GM18867 (cell line): Measurements from ENCODE around the gene SCGB2A2.

ENCODE experiments used
- ATAC-seq: cut with Tn5 transposase; IDR thresholded peaks from one replicate; pipeline ENCODE4 v1.9.1; 2021; ENCODE audit warnings: mild to moderate bottlenecking, moderate library complexity; ENCODE audit not compliant: unreplicated experiment

SCGB2A2 gene

DNA sequence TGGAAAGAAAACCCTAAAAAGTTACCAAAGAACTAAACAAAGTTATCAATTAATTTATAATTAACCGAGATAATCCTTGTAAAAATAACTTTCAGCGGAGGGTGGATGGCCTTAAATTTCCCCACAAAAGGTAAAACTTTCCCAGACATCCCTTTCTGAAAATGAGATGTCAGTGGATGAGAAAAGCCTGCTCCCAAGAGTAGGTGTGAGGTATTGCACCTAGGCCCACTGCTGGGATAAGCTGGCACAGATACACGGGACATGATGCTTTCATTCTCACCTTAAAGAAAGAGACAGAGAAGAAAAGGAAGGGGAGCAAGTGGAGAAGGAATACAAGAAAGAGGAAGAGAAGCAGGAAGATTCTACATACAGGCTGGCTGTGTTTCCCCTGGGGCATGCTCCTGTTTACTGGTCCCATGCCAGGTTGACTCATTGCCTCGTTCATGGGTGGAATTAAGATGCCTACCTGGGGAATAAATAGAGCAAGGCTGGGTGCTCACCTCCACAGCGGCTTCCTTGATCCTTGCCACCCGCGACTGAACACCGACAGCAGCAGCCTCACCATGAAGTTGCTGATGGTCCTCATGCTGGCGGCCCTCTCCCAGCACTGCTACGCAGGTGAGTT, at the start of gene SCGB2A2:
SCGB2A2 (plus strand) TSS at position 505 of the 625 bp plus-strand sequence; CDS start at position 564, 59 bp downstream.
- no peak for ATAC-seq

DNA sequence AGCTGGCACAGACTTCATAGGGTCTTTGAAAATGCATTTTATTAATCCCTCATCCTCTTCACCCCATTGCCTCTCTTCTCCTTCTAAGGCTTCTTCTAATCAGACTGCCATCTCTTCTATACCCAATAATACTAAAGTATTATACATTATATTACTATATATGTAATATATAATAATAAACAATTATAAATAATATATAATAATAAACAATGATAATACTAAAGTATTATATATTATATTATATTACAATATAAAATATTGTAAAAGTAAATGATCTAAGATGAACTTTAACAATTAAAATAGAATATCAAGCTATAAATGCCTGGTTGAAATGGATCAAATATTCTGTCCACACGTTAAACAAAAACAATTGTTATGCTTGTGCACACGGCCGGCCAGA, 48.5 kb upstream of the SCGB2A2 start:
- ATAC-seq, result no peak

DNA sequence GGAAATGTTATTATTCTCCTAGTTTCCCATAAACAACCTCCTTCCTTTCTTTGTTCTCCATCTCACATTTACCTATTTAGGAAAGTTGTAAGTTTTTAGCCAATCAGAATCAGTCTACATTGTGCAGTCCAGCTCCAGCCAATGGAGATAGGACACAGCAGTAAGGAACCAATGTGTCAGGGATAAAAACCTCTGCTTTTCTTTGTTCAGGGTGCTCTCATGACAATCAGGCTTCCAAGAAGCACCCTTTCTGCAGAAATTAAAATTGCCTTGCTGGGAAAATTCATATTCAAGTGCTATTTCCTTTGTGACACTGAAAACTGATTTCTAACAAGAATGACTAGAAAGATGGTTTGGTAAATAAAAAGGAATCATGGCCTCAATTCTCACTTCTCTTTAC, 46.9 kb upstream of the SCGB2A2 start:
- ATAC-seq, result no peak

DNA sequence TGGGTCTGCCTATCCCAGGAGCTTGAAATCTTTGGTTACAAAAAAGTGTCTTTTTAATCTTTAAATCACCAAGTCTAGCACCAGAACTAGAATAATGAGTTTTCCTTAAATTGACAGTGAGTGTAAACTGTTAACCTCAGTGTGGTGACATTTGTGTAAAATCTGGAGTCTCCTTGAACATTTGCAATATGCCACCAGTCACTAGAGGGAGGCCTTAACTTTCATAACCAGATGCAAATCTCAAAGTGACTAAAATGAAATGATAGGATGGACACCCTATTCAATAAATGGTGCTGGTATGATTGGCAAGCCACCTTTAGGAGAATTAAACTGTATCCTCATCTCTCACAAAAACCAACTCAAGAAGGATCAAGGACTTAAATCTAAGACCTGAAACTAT, 36.2 kb upstream of the SCGB2A2 start:
- no peak for ATAC-seq

DNA sequence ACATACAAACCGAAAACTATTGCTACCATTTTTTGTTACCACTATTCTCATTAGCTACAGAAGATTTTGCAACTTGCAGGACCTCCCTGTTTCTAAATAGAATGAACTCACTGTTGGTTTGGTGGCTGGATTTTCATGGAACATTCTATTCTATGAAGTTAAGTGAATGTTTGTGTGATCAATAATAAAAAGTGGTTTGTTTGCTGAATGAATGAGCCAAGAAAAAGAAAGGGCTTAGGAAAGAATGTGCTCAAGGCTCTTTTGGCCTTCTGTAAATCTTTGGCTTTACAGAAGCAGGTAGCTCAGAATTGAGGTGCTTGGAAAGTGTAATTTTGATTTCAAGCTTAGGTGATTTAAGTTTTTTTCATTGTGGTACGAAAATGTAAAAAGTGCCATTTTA, 33.8 kb upstream of the SCGB2A2 start:
- no peak for ATAC-seq

DNA sequence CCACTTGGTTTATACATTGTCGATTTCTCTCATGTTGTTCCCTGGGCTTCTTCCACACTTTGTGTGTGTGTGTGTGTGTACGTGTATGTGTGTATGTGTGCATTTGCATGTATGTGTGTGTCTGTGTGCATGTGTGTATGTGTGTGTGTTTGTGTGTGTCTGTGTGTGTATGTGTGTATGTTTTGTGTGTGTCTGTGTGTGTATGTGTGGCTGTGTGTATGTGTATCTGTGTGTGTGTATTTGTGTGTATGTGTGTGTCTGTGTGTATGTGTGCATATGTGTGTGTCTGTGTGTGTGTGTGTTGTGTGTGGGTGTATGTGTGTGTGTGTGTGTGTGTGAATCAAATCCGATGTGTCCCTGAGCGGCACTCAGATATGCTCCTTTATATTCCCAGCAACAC, 32.5 kb upstream of the SCGB2A2 start:
- no peak for ATAC-seq

DNA sequence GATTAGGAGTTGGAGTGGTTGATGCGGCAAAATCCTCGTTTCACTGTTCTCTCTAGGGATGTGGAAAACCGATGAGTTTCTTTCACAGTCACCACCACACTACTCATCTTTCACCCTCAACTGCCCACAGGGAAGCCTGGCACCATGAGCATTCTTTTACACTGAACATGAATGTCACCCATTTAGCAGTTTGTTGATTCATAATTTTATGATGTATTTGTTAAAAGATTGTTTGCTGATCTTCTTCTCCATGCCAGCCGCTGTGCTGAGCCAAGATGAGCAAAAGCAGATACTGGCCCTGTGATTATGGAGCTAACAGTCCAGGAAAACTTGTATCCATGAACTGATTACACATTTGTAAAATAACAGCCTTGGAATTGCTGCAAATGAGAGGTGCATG, 31.8 kb upstream of the SCGB2A2 start:
- ATAC-seq, result no peak

DNA sequence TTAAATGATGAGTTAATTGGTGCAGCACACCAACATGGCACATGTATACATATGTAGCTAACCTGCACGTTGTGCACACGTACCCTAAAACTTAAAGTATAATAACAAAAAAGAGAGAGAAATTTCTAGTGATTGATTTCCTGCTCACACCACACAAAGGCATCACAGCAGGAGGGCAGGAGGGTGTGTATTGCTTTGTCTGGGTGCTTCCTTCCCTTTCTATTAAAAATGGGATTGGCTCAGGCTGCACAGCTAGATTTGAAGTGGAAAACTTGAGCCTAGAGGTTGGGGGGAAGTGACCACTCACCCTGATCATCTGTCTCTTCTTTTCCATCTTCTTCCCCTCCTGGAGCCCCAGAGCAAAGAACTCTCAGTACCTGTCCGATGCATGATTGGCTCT, 28.9 kb upstream of the SCGB2A2 start:
- ATAC-seq, result no peak

DNA sequence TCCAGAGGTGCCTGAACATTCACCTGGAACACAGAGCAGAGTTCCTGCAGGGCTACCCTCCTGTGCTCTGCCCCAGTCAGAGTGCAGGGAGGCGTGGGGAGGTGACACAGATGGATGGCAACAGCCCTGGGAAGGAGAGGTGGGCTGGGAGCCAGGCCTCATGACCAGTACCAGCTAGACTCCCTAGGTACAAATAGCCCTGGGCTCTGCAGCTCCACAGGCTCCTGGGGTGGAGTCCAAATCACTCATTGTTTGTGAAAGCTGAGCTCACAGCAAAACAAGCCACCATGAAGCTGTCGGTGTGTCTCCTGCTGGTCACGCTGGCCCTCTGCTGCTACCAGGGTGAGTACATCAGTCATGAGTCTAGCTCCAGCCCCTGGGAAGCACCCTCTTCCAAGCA, 27.9 kb upstream of the SCGB2A2 start, which contains the start of gene SCGB1D2:
SCGB1D2 (plus strand) TSS at position 219 of the 400 bp plus-strand sequence; CDS start at position 288, 69 bp downstream.
- no peak for ATAC-seq

DNA sequence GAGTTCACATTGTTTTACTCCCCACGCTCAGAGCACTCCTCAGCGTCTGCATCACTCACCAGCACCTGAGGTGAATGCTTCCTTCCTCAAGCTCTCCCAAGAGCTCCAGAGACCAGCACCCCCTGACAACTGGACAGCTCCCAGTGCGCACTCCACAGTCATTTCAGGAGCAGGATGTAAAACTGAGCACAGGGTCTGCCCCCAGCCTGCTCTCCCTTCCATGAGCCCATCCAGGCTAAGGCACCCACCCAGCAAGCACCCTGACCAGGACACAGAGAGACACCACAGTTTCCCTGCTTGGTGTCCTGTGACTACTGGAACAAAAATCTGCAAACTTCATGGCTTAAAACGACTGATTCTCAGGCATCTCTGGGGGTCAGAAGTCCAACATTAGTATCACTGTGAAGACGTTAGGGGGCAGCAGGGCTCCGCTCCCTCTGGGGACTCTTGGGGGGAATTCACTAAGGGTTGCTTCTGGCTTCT, 24.6 kb upstream of the SCGB2A2 start:
- ATAC-seq, result no peak

DNA sequence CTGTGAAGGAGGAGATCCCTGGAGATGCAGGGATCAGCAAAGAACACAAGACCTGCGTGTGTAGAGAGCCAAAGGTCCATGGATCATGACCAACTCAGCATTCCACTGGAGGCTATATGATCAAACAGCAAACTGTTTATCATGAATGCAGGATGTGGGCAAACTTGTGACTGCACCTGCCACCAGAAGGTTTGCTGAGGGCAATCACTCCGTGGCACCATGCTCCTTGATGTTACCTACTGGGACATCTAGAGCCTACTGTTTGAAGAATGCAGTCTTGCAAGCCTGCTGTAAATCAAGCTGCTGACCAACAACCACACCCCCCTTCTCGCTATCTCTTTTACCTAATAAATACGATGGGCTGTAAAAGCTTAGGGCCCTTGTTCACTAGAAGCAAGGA, 18.3 kb upstream of the SCGB2A2 start:
- ATAC-seq, result no peak

DNA sequence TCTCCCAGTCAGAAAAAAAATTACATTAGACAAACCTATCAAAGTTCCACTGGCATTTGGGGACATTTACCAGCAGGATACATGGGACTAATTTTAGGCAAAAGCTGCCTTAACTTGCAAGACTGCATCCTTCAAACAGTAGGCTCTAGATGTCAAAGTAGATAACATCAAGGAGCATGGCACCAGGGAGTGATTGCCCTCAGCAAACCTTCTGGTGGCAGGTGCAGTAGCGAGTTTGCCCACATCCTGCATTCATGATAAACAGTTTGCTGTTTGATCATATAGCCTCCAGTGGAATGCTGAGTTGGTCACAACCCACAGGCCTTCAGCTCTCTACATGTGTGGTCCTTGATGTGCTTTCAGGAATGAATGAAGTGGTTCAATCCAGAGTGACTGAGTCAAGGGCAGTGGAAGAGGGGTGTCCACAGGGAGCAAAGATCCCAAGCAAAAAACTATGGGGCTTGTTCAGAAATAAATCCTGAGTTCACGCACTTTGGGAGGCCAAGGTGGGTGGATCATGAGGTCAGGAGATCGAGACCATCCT, 15.9 kb upstream of the SCGB2A2 start:
- no peak for ATAC-seq

DNA sequence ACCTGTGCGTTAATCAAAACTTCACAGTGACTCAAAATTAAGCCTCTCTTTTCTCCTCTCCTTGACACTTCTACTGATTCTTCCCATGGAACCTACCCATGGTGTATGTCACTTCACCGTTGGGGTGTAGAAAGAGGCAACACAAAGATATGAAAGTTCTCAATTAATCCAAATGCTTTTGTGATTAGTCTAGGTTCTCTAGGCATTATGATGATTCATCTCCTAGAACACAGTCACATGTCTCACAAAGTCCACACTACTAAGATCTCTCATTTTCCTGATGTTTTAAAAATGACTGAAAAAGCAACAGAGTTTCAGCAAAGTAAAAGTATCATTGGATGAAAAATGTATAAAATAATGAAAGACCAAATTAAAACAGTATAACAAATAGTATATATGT, 13.7 kb upstream of the SCGB2A2 start:
- ATAC-seq, result no peak

DNA sequence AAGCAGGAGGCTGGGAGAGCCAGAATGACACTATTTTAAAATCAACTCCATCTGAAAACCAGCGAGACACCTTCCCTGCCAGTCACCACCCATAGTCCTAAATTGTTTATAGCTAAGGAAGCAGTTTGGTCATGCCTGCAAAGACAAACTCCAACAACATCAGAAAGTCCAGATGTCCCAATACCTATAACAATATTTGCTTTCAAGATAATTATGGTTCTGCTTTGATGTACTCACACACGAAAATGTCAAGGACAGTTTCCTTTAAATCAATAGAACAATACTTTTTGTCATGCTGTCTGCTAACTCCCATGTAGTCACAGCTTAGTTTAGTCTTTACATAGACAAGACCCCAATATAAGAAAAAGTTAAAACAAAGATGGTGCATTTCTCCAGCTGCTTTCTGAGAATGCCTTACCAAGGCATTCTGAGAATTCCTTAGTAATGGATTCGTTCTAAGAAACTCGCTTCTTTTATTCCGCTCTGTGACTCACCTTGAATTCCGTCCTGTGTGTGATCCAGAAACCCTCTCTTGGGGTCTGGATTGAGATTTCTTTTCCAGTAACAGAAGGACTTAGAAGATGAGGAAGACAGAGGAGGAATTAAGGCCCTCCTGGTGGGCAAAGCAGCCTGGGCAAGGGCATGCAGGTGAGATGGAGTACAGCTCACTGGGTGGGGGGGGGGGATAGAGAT, 9.6 kb upstream of the SCGB2A2 start:
- ATAC-seq, result no peak

DNA sequence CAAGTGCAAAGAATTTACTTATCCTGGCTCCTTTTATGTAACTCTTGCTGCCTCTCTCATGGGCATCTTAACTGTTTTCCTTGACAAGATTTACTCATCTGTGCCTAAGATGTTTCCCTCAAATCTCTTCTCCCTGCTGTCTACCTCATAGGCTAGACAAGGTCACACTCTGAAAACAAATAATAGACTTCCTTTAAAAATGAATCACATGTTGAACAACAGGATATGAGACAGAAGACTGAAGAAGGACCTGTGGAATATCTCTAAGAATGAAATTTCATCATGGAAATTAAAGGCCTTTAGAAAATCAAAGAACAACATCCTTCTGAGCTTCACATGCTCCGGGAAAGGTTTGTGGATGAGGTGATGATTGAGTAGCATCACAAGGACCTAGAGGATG, 6.0 kb upstream of the SCGB2A2 start:
- no peak for ATAC-seq

DNA sequence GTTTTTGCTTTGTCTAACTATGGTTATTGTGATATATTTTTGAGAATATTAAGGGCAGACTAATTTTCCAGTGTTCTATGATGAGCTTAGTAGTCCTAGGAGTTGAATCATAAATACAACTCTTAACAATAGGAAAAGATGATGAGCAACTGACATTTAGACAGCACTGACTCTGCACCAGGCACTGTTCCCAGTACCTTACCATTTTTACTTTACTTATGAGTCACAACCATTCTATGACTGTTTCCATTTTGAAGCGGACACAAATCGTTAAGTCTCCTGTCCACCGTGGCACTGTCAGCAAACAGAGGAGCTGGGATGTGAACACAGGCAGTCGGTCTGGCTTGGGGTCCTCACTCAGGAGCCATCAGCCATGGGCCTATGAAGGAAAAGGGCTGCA, 3.4 kb upstream of the SCGB2A2 start:
- no peak for ATAC-seq

DNA sequence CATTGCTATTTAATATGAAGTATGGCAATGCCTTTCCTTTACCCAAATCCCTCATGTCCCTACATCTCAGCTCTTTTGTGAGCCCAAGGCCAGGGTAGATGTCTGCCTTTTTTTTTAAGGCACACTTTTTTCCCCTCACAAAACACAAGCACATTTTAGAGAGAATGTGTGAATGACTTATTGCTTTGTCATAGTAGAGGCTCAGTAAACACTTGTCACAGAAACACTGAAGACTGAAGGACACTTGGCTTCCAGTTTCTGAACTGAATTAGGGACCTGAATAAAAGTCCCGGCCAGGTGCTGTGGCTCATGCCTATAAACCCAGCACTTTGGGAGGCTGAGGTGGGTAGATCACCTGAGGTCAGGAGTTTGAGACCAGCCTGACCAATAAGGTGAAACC, 2.9 kb upstream of the SCGB2A2 start:
- ATAC-seq, result no peak

DNA sequence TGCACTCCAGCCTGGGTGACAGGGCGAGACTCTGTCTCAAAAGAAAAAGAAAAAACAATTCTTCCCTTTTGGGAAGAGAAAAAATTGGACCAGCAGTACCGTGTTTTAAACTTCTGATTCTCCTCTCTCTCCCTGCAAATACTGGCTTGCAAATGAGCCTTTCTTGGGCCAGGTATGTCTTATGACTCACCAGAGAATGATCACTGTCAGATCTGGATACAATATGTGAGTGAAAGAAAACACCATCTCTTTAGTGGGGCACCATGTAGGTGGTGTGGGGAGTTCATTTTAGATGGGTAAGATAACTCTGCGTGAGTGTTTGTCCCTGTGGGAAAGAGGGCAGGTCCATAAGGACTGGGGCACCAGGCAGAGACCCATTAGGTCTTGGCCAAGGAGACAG, 2.4 kb upstream of the SCGB2A2 start:
- no peak for ATAC-seq

DNA sequence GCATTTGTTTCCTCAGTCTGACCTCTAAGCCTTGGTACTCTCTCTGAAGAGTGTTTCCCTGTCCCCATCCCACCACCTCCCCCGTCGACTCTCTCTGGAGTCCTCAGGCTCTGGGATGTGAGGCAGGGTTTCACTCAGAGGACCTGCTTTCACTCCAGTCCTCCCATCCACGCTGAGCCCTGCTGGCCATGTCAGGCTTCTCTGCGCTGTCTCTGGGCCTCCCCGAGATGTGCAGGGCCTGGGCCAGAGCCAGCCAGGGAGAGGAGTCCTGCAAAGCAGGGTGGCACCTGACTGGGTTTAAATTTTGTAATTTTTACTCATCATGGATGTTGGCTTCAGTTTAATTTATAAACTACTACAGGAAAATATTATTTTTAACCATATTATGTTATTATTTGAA, 3.3 kb downstream of the SCGB2A2 start:
- ATAC-seq, result no peak

DNA sequence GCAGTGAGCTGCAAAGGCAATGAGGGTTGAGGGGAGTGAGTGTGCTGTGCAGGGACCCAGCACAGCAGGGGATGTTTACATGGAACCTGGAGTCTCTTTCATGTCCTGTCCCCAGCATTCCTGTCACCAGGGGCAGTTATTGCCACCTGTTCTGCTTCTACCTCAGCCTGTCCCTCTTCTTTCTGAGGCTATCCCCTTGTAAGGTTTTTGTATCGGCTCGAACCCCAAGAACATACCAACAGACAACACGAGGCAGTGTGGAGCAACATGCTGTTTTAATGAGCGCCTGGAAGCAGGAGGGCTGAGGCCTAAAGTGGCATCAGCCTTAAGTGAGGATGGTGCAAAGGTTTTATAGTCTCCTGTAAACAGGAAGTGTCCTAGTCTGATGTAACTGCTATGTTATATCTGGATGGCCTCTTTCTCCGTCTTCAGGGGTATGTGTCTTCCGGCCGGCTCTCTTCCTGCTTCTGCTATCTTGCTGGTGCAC, 3.9 kb downstream of the SCGB2A2 start:
- no peak for ATAC-seq

DNA sequence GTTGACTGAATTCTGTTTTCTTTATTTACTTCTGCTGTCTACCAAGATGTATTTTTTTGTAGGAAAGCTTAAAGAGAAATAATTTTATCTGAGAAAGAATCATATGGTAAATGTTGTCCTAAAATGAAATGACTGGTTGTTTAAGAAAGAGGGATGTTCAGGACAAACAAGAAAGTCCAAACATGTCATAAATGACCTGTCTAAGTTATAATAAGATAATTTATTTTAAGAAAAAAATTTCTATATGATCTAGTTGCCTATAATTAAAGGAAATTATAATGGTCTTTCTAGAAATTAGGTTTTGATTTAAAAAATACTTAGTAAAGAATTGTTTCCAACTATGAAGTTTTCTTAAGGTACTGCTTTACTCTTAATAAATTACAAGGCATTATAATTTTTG, 10.5 kb downstream of the SCGB2A2 start:
- ATAC-seq, result no peak

DNA sequence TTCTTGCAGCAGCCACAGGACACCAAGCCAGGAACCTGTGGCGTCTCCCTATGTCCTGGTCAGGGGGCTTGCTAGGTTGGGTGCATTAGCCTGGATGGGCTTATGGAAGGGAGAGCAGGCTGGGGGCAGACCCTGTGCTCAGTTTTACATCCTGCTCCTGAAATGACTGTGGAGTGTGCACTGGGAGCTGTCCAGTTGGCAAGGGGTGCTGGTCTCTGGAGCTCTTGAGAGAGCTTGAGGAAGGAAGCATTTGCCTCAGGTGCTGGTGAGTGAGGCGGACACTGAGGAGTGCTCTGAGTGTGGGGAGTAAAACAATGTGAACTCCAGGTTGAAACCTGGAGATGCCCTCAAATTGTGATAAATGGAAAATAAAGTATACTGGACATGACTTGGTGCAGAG, 25.5 kb downstream of the SCGB2A2 start:
- no peak for ATAC-seq
